GM12878 (cell line): ENCODE data around the gene MBD5.

ENCODE experiments used
- BCL11A ChIP-seq: IDR thresholded peaks from 2 replicates; pipeline ENCODE4 v1.6.1; 2011; ENCODE audit warnings: low read depth, low read length
- CTCF ChIP-seq, 3 experiments: IDR thresholded peaks in 2 of 3; conservative IDR thresholded peaks in 1 of 3; 2 replicates each; pipeline ENCODE4 v1.5.1; 2011; ENCODE audit warnings: low read depth in 3 of 3, low read length in 3 of 3, mild to moderate bottlenecking in 3 of 3, control low read depth in 2 of 3, moderate library complexity in 2 of 3, inconsistent platforms in 1 of 3, mixed read lengths in 1 of 3; ENCODE audit not compliant: control insufficient read depth in 2 of 3, insufficient read depth in 1 of 3; ENCODE audit errors: extremely low read depth in 1 of 3
- ELK1 ChIP-seq: IDR thresholded peaks from 2 replicates; pipeline ENCODE4 v1.6.1; 2012; ENCODE audit warnings: low read depth, low read length, improper control_type of control experiment
- HDAC6 ChIP-seq: fragments of 200-600 bp; sonication (generic); IDR thresholded peaks from one replicate; pipeline ENCODE4 v1.8.0; 2017; ENCODE audit warnings: antibody characterized with exemption; ENCODE audit not compliant: unreplicated experiment
- NFYA ChIP-seq: IDR thresholded peaks from 2 replicates; pipeline ENCODE4 v1.6.1; 2011; ENCODE audit warnings: low read depth, mild to moderate bottlenecking, low read length, improper control_type of control experiment, borderline replicate concordance
- PML ChIP-seq: IDR thresholded peaks from 2 replicates; pipeline ENCODE4 v1.6.1; 2012; ENCODE audit warnings: low read length, inconsistent platforms
- POLR2A ChIP-seq: IDR thresholded peaks from 2 replicates; pipeline ENCODE4 v1.6.1; 2011; ENCODE audit warnings: low read depth, mild to moderate bottlenecking, low read length
- POLR2AphosphoS5 ChIP-seq: IDR thresholded peaks from 2 replicates; pipeline ENCODE4 v1.6.1; 2011; ENCODE audit warnings: mild to moderate bottlenecking, low read length, inconsistent platforms
- REST ChIP-seq: IDR thresholded peaks from 2 replicates; pipeline ENCODE4 v1.6.1; 2012; ENCODE audit warnings: mild to moderate bottlenecking, low read depth, low read length
- SIN3A ChIP-seq: IDR thresholded peaks from 2 replicates; pipeline ENCODE4 v1.6.1; 2012; ENCODE audit warnings: low read depth, low read length, improper control_type of control experiment
- SP1 ChIP-seq: IDR thresholded peaks from one replicate; pipeline ENCODE4 v1.6.1; 2011; ENCODE audit warnings: low read depth, low read length
- ZNF24 ChIP-seq: fragments of 450-650 bp; IDR thresholded peaks from 2 replicates; pipeline ENCODE4 v1.6.1; 2017; ENCODE audit warnings: antibody characterized with exemption, mild to moderate bottlenecking
- ZSCAN29 ChIP-seq: fragments of 450-650 bp; IDR thresholded peaks from 2 replicates; pipeline ENCODE4 v1.6.1; 2017; ENCODE audit warnings: mild to moderate bottlenecking, moderate library complexity

GRCh38 chr2:148529745-148530144 is 508.9 kb downstream of the MBD5 start:
- TF ChIP-seq ELK1 (no peak), PML (no peak), CTCF (IDR thresholded peaks at IDR 0.05 in 2 of 3, conservative IDR thresholded peaks at IDR 0.05 in 1 of 3; ENCODE audit: control insufficient read depth in 2 of 3, extremely low read depth in 1 of 3, insufficient read depth in 1 of 3, low read depth in 3 of 3, low read length in 3 of 3) (no peak), POLR2A (no peak), HDAC6 (no peak), ZSCAN29 (no peak), REST (no peak), SP1 (no peak), BCL11A (no peak), NFYA (no peak), SIN3A (no peak), POLR2AphosphoS5 (no peak), ZNF24 (no peak)
